Measurements from ENCODE around the gene TM4SF1. TPM values are rescaled to one million over a fixed set of nuclear protein-coding genes. Genes with fewer than 3 reads are reported as not detected.

Gene TM4SF1
- total RNA-seq, 1 experiment from 2014 or later: 535 TPM

DNA sequence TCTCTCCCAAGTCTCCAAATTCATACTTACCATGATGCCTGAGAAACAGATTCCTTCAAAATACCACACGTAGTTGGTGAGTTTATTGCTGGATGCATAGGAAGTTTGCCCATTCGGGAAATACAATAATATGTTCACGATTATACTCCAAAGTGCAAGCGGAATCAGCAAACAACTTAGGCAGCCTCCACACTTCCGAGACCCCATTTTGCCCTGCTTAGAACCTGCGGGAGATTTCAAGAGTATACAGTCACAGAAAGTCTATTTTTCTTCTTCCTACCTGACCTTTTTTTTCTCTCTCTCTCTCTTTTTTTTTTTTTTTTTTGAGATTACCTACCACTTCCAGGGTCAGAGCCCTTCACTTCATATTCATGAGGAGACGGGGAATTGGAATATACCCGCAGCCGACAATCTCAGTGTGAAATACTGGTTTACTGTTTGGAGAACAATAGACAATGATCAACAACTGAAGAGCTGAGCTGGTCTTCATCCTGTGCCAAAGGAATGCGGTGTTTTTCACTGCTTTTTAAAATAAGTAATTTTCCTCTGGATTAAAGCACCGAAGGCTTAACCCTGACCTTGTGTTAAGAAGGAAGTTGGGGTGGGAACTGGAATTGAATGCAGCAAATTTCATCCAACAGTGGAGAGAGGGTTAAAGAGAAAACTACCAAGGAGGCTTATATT lies 44.1 kb downstream of the TM4SF1 start, which contains the start of gene TM4SF18:
TM4SF18 (minus strand) TSS at position 461 of the 684 bp plus-strand sequence; CDS start at position 207, 254 bp downstream.
- Histone ChIP-seq H3K9ac (ENCODE audit: low read length) (peak within 1 kb of the TSS; percentile 37; the same call in 1 of the 2 replicates), H3K4me1 (ENCODE audit: insufficient read depth, low read length) (peaks cover 39% of the 10 kb centered on the region), H3K27me3 (ENCODE audit: low read length) (no peaks in the 10 kb centered on the region), H2AFZ (ENCODE audit: low read length) (peak within 1 kb of the TSS; percentile 60), H3K4me2 (ENCODE audit: low read length) (peak within 1 kb of the TSS; percentile 15; the same call in 1 of the 2 replicates), H3K9me2 (replicated peaks; ENCODE audit: low read length) (no peaks in the 10 kb centered on the region), H4K20me1 (ENCODE audit: low read length) (no peaks in the 10 kb centered on the region), H3K36me3 (ENCODE audit: low read depth, low read length) (no peaks in the 10 kb centered on the region), H3K27ac (ENCODE audit: low read length) (peak within 1 kb of the TSS; percentile 23), H3K79me2 (ENCODE audit: low read length) (no peaks in the 10 kb centered on the region), H3F3A (ENCODE audit: low read length, unreplicated experiment) (no peaks in the 10 kb centered on the region), H3K4me3 (ENCODE audit: low read length) (no peak within 1 kb of the TSS), H3K9me3 (ENCODE audit: low read length) (no peaks in the 10 kb centered on the region)
- BruUV-seq (replicated peaks): no TSS peak
- TF ChIP-seq EZH2phosphoT487 (IDR thresholded peaks at IDR 0.05; ENCODE audit: borderline replicate concordance, low read length) (no peak), EZH2 (IDR thresholded peaks at IDR 0.05; ENCODE audit: low read length, unreplicated experiment) (no peak)
- TF ChIP-seq, protein P1, sequence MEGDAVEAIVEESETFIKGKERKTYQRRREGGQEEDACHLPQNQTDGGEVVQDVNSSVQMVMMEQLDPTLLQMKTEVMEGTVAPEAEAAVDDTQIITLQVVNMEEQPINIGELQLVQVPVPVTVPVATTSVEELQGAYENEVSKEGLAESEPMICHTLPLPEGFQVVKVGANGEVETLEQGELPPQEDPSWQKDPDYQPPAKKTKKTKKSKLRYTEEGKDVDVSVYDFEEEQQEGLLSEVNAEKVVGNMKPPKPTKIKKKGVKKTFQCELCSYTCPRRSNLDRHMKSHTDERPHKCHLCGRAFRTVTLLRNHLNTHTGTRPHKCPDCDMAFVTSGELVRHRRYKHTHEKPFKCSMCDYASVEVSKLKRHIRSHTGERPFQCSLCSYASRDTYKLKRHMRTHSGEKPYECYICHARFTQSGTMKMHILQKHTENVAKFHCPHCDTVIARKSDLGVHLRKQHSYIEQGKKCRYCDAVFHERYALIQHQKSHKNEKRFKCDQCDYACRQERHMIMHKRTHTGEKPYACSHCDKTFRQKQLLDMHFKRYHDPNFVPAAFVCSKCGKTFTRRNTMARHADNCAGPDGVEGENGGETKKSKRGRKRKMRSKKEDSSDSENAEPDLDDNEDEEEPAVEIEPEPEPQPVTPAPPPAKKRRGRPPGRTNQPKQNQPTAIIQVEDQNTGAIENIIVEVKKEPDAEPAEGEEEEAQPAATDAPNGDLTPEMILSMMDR (conservative IDR thresholded peaks at IDR 0.05; ENCODE audit: low read depth, low read length): no peak
- intact Hi-C loops (cut with micrococcal nuclease): no loop called here
- ATAC-seq (no peak), DNase-seq (no peak)
- ChIA-PET POLR2A (ENCODE audit: unreplicated experiment) (interaction anchor here (0.5 to 0.7 kb wide), 3 partner anchors 33 to 58 kb away, joined by 4 to 12 read pairs (median 5); no protein-coding TSS in a partner anchor), CTCF (interaction anchor here (0.6 to 2.1 kb wide), 3 partner anchors 56 to 213 kb away, joined by 3 to 7 read pairs (median 5); no protein-coding TSS in a partner anchor)

DNA sequence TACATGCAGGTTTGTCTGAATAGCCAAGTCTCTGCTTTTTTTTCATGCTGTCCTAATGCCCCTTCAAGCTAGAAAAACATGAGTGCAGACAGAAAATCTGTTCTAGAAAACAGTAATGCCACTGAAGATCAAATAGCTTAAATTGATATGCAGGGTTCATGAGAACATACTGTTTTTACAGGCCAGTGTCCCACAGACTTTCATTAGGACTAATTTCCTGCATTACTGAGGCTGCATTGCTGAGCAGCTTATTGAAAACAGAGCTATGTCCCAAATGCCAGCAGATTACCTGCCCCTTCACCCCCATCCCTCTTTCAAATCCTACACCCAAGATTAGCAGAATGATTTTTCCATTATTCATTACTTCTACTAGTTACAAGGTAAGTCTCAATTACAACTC lies 44.7 kb downstream of the TM4SF1 start:
- no peaks in the 10 kb centered on the region for H3K9me3 ChIP-seq (ENCODE audit: low read length)
- no peaks in the 10 kb centered on the region for H3K27me3 ChIP-seq (ENCODE audit: low read length)
- no peaks in the 10 kb centered on the region for H3K9me2 ChIP-seq (replicated peaks; ENCODE audit: low read length)
- no peaks in the 10 kb centered on the region for H3K79me2 ChIP-seq (ENCODE audit: low read length)
- H3K27ac ChIP-seq (ENCODE audit: low read length): no peak overlapping the region
- DNase-seq (no peak), ATAC-seq (no peak)
- ChIA-PET CTCF (interaction anchor here (2.1 kb wide), 1 partner anchor 212 kb away, joined by 7 read pairs; no protein-coding TSS in a partner anchor), POLR2A (ENCODE audit: unreplicated experiment) (interaction anchor here (0.5 to 0.7 kb wide), 2 partner anchors 33 to 58 kb away, joined by 5 to 12 read pairs; no protein-coding TSS in a partner anchor)
- no peaks in the 10 kb centered on the region for H3F3A ChIP-seq (ENCODE audit: low read length, unreplicated experiment)
- H4K20me1 ChIP-seq (ENCODE audit: low read length): no peaks in the 10 kb centered on the region
- peak overlapping the region; percentile 60 for H2AFZ ChIP-seq (ENCODE audit: low read length)
- no peak overlapping the region for H3K9ac ChIP-seq (ENCODE audit: low read length)
- no peak overlapping the region for H3K4me3 ChIP-seq (ENCODE audit: low read length)
- TF ChIP-seq EZH2phosphoT487 (IDR thresholded peaks at IDR 0.05; ENCODE audit: borderline replicate concordance, low read length) (no peak), EZH2 (IDR thresholded peaks at IDR 0.05; ENCODE audit: low read length, unreplicated experiment) (no peak)
- TF ChIP-seq, protein P1 (conservative IDR thresholded peaks at IDR 0.05; ENCODE audit: low read depth, low read length): no peak
- no TSS peak for BruUV-seq (replicated peaks)
- H3K4me2 ChIP-seq (ENCODE audit: low read length): no peak overlapping the region
- no peaks in the 10 kb centered on the region for H3K36me3 ChIP-seq (ENCODE audit: low read depth, low read length)
- H3K4me1 ChIP-seq (ENCODE audit: insufficient read depth, low read length): peaks cover 41% of the 10 kb centered on the region
- intact Hi-C loops (cut with micrococcal nuclease): no loop called here

All from PC-3 (cell line).